Ovary (tissue), 9 donors: ENCODE data around the gene SFN. TPM values are rescaled to one million over a fixed set of nuclear protein-coding genes. Genes with fewer than 3 reads are reported as not detected.
A peak's percentile ranks its signal among the peaks of the same experiment; 100 is the strongest.

Experiments
- DNase-seq, 5 donors: peaks; one replicate each; pipeline ENCODE4 v3.0.0-alpha.2; 2019 to 2020
- H3K27ac ChIP-seq, 2 donors: fragments of 200-600 bp; one replicate each; pipeline versions ENCODE4 v1.5.1 to v1.8.0; 2019 to 2022
- H3K27me3 ChIP-seq: fragments of 200-600 bp; one replicate; pipeline ENCODE4 v1.8.0; 2022
- H3K36me3 ChIP-seq: fragments of 200-600 bp; sonication (generic); one replicate; pipeline ENCODE4 v1.5.1; 2019
- H3K4me1 ChIP-seq: one replicate; pipeline ENCODE4 v1.8.1; 2013; ENCODE audit warnings: mild to moderate bottlenecking, moderate library complexity; ENCODE audit not compliant: insufficient read depth
- H3K4me3 ChIP-seq: fragments of 200-600 bp; sonication (generic); one replicate; pipeline ENCODE4 v1.5.1; 2017
- H3K9me3 ChIP-seq, 2 donors: fragments of 200-600 bp in 1 of 2; sonication (generic) in 1 of 2; one replicate each; pipeline versions ENCODE4 v1.5.1 to v1.8.1; 2013 to 2019; ENCODE audit warnings: mild to moderate bottlenecking in 1 of 2, moderate library complexity in 1 of 2
- CTCF ChIP-seq, 3 donors: fragments of 450-650 bp in 2 of 3; fragments of 200-600 bp in 1 of 3; IDR thresholded peaks; one replicate each; pipeline versions ENCODE4 v1.5.1 to v1.8.0; 2016 to 2022; ENCODE audit warnings: antibody characterized with exemption in 3 of 3, mild to moderate bottlenecking in 1 of 3
- EP300 ChIP-seq: sonication (generic); formaldehyde crosslinking; IDR thresholded peaks from one replicate; pipeline ENCODE4 v1.6.1; 2017; ENCODE audit warnings: antibody characterized with exemption
- POLR2A ChIP-seq: fragments of 450-650 bp; IDR thresholded peaks from one replicate; pipeline ENCODE4 v1.6.1; 2017; ENCODE audit warnings: antibody characterized with exemption, mild to moderate bottlenecking, moderate library complexity
- WGBS, 3 donors: extraction: QIAGEN DNeasy Blood & Tissue Kit in 1 of 3; methylation state at CpG; one replicate each; pipeline versions ENCODE4 v1.1.5 to v1.1.7; 2013 to 2017; 5-methylcytosine and 5-hydroxymethylcytosine counted together
- intact Hi-C, 4 donors: fragments of 100-400 bp; cut with DNase I; formaldehyde crosslinking; loops; one replicate each; pipeline versions ENCODE4 v1.11.0 to v1.15.1; 2022 to 2023
- polyA plus RNA-seq, 2 donors: library from polyadenylated mRNA; stranded (reverse); fragments of 200-250 nt in 1 of 2; fragments of 350-450 nt in 1 of 2; fragmentation: Illumina TruSeq in 1 of 2; extraction: RNeasy Lipid Tissue Mini Kit (QIAGEN cat#74804) in 1 of 2; gene quantifications; one replicate each; pipeline ENCODE4 v1.2.3, GENCODE V29; 2013 to 2014
- total RNA-seq, 7 donors: library from RNA; depleted of rRNA in 2 of 7; stranded (reverse); fragments of >200 nt in 2 of 7; fragmentation: NEBNext Ultra II Directional in 3 of 7; extraction: Animal tissue kit (Norgen Biotek cat#: 25700) in 3 of 7; gene quantifications; one replicate each; pipeline versions ENCODE4 v1.1.0 to v1.2.4, GENCODE V29; 2016 to 2023
- donor health status: DM: no; HTN: no; CAD: no; lungs with moderate emphysema.
- donor health status: DM: no; HTN: no; CAD: no.
- donor health status: Bipolar disorder and iron deficiency.
- donor health status: DM: yes; HTN: yes; CAD: no.
- donor health status: DM: no; HTN: no; CAD: no.
- donor health status: DM: yes; HTN: yes; CAD: no.

SFN gene
- total and polyA plus RNA-seq, 9 donors, result 0.17 to 0.80 (median 0.37) TPM; not detected in 3

DNA sequence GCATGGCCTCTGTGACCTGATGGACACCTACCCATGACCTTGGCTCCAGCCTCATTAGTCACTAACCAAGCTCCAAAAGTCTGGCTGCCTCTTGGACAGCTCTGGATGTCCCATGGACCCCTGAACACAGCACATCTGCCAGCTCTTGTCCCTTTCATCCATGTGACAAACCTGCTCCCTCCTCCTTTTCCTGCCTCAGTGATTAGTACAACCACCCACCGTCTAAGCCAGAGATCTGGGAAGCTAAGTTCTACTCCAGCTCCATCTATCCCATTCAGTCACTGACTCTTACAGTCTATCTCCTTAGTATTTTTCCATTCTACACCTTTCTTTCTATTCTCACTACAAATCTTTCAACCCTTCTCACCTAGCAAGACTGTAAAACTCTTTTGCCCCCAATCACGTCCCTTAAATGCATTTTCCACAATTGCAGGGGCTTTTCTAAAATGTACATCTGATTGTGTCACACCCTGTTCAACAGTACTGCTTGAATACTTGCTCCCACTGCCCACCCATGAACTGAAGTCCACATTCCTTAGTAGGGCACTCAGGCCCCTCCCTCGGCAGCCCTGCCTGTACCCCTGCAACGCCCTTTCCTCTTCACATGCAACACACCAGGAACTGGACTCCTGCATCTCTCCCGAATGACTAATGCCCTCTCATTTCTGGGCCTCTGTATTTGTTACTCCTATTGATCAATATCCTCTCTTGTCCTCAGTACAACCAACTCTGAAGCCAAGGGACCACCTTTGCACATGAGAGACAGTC, 19.9 kb downstream of the SFN start:
- DNase-seq, result no peak
- Histone ChIP-seq H3K27me3 (no peaks in the 10 kb centered on the region), H3K27ac (no peak overlapping the region), H3K4me3 (no peak overlapping the region), H3K36me3 (no peaks in the 10 kb centered on the region), H3K9me3 (no peaks in the 10 kb centered on the region), H3K4me1 (no peaks in the 10 kb centered on the region)
- intact Hi-C loops, result no loop called here
- TF ChIP-seq POLR2A (no peak), CTCF (IDR thresholded peaks at IDR 0.05) (no peak), EP300 (no peak)
- 80 to 82% (median 81%) methylated on average over 5 of the region's 5 CpGs for WGBS, 3 donors

DNA sequence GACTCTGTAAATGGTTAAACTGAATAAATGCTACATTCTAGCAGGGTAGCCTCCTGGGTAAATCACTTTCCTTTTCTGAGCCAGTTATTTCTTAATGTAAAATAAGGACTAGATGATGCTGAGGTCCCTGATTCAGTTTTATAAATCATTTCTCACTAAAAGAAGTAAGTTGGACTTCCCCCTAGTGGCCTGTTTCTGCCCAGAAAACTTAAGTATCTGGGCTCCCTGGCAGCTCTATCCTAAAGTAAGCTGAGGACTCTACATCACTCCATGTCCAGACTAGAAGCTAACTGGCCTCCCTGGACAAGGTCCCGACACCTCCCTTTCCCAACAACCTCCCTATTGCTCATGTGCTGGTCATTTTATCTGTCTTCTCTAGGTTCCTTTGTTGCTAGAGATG, 24.2 kb downstream of the SFN start:
- H3K27ac ChIP-seq, result no peak overlapping the region
- intact Hi-C loops, result no loop called here
- no peaks in the 10 kb centered on the region for H3K27me3 ChIP-seq
- peaks cover 5% of the 10 kb centered on the region for H3K4me1 ChIP-seq
- no peak for DNase-seq
- H3K4me3 ChIP-seq, result no peak overlapping the region
- WGBS, 3 donors, result 70 to 89% (median 74%) methylated on average over 1 of the region's 1 CpG
- H3K9me3 ChIP-seq, result no peaks in the 10 kb centered on the region
- no peaks in the 10 kb centered on the region for H3K36me3 ChIP-seq
- TF ChIP-seq POLR2A (no peak), EP300 (no peak), CTCF (IDR thresholded peaks at IDR 0.05) (no peak)

- intact Hi-C loops, result no loop called here
- no peak for TF ChIP-seq EP300
- TF ChIP-seq CTCF (IDR thresholded peaks at IDR 0.05), result no peak
- no peak for TF ChIP-seq POLR2A
- H3K27ac ChIP-seq, result no peak overlapping the region
- H3K4me3 ChIP-seq, result no peak overlapping the region
- H3K9me3 ChIP-seq, result no peaks in the 10 kb centered on the region
- no peaks in the 10 kb centered on the region for H3K27me3 ChIP-seq
- 77 to 93% (median 88%) methylated on average over 1 of the region's 1 CpG for WGBS, 3 donors
- peaks cover 5% of the 10 kb centered on the region for H3K4me1 ChIP-seq
- DNase-seq, result no peak
- H3K36me3 ChIP-seq, result no peaks in the 10 kb centered on the region
These were observed 25.3 kb downstream of the SFN start for GRCh38 chr1:26888231-26888630.

GRCh38 chr1:26889551-26890466, 26.9 kb downstream of the SFN start, which contains the start of gene GPN2:
TSS of gene GPN2 (minus strand) at chr1:26890283. CDS start at chr1:26890096, 187 bp downstream.
- Histone ChIP-seq H3K4me1 (peaks cover 5% of the 10 kb centered on the region), H3K27ac (peak within 1 kb of the TSS; percentile 76 to 77), H3K9me3 (no peaks in the 10 kb centered on the region), H3K4me3 (peak within 1 kb of the TSS; percentile 79), H3K27me3 (no peaks in the 10 kb centered on the region), H3K36me3 (no peaks in the 10 kb centered on the region)
- peak; percentile 69 to 84 (median 71) for DNase-seq
- WGBS, 3 donors, result 1 to 2% (median 1%) methylated on average over 77 to 89 of the region's 89 CpGs
- no peak for TF ChIP-seq EP300
- TF ChIP-seq POLR2A, result peak; percentile 52
- no peak for TF ChIP-seq CTCF (IDR thresholded peaks at IDR 0.05)
- intact Hi-C loops, result no loop called here
